Measurements from ENCODE around the gene NUP160.
"Not testable (repeated sequence)": the region's sequence is repeated elsewhere in the genome, so short reads cannot be mapped to it uniquely, and the experiment has no call there.

NUP160 gene

GRCh38 chr11:47784785-47785381 lies 63.3 kb downstream of the NUP160 start:
- FAIRE-seq: no peak

- FAIRE-seq: no peak
Measured at GRCh38 chr11:47783087-47783610, 65.0 kb downstream of the NUP160 start.

DNA sequence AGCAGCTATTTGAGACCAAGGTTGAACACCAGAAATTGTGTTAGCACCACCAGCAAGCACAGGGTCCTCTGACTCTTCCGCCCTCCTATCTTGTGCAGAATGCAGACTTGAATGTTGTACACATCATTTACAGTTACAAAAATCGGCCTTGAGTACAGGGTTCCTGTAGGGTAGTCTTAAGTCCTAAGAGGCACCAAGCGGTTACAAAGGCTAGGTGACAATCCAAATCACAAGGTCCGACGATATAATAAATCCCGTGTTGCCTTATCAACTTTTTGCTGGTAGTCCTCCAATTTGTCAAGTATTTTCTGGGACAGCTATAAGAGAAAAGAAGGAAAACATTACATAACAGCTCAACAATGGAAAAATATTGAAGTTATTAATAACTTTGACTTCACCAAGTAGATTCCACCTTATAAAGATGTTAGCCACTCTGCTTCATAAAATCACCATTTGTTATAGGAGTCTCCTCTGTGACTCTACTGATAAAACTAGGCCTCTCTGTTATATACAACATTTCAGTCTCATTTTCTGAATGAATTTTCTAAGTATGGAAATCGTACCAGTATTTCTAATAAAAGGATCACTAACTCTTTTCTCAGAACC lies 69.2 kb downstream of the NUP160 start:
- no peak for FAIRE-seq

DNA sequence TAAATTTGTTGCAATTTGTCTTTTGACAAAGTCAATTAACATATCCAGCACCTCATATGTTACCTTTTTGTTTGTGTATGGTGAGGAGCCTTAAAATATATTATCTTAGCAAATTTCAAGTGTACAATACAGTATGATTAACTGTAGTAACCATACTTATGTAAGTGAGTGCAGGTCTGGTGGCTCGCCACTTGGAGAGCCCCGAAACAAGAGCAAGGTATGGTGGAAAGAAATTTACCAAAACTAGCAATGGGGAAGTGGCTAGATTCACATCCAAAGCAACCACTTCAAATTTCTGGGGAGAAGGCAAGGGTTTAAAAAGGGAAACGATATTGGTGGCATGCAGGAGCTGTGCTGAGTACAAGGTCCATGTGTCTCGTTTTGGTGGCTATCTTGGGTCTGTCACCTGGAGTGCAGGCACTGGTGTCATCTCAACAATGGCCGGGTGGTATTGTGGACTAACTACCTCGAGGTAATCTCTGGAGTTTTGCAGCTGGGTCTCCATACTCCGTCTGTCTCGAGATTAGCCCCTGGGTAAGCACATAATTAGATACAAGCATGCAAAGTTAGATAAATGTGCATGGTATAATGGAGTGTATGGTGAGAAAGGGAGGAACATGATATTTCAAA lies 72.8 kb downstream of the NUP160 start:
- no peak for FAIRE-seq

GRCh38 chr11:47773882-47774281 lies 74.3 kb downstream of the NUP160 start:
- FAIRE-seq: no peak

GRCh38 chr11:47769556-47769955 lies 78.6 kb downstream of the NUP160 start:
- not testable (repeated sequence) for FAIRE-seq

DNA sequence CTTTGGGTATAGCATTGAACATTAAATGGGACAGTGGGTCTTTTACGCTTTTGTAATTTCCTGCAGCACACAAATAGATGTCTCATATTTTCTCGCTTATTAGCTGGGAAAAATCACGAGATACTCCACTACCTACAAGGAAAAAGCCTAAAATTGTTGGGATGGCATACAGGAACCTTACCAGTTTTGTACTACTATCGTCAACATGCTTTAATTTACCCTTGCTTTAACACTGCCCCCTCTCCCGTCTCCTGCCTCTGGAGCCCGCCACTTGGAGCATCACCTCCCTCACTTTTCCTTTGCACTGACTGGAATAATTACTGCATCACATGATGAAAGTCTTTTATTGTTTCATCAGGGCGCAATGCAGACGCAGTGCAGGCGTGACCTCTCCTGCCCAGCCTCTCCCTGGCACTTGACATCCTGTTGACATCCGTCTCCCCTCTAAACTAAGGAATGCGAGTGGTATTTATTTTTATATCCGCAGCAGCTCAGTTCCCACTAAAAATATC lies 80.0 kb downstream of the NUP160 start:
- FAIRE-seq: no peak

DNA sequence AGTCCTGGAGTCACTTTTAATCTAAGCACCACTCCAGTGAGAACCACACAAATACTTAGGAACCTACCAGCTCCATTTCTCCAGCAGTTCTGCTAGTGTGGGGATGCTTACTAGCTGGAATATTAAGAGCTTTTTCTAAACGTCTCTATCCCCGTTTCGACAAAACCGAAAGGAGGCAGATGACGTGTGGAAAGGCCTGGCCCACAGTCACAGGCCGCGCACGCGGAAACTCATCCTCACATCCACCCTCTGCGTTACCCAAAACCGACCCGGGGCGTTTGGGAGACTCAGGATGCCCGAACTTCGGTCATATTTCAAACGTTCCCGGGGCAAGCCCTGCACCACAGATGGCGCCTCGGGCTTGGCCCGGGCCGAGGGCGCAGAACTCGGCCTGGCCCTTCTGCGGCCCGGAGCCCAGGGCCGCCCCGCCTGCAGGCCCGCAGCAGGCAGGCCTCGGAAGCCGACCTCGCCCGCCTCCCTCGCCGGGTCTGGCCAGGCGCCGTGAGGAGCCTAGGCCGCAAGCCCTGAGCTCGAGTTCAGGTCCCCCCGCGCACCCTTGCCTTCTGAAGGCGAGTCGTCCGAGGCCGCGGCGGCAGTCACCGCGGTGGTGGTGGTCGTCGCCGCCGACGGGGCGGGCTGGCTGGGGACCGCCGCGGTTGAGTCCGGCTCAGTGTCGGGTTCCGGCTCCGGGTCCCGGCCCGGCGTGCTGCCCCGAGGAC lies 81.5 kb downstream of the NUP160 start:
- no peak for FAIRE-seq

DNA sequence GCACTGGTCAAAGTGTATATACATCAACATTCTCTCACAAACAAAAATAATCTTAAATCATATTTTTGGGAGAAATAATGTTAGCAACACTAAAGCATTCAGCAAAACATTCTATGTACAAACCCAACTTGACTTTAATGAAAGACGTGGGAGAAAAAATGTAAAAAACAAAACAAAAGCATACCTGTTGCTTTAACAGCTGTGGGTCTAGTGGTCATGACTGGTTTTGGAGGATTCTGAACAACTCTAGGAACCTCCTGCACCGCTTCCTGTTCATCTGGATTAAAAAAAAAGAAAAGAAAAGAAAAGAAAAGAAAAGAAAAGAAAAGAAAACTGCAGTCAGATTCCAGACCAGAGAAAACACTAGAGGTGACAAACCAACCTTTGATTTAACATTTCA lies 83.1 kb downstream of the NUP160 start:
- no peak for FAIRE-seq

DNA sequence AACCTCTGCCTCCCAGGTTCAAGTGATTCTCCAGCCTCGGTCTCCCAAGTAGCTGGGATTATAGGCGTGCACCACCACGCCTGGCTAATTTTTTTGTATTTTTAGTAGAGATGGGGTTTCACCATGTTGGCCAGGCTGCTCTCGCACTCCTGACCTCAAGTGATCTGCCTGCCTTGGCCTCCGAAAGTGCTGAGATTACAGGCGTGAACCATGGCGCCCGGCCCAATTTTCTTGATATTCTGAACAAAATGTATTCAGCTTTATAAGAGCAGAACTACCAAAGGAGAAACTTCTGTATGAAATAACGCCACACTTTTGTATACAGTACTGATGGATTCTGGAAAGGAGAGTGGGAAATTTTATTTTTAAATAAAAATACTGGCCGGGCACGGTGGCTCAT lies 88.9 kb downstream of the NUP160 start:
- not testable (repeated sequence) for FAIRE-seq

DNA sequence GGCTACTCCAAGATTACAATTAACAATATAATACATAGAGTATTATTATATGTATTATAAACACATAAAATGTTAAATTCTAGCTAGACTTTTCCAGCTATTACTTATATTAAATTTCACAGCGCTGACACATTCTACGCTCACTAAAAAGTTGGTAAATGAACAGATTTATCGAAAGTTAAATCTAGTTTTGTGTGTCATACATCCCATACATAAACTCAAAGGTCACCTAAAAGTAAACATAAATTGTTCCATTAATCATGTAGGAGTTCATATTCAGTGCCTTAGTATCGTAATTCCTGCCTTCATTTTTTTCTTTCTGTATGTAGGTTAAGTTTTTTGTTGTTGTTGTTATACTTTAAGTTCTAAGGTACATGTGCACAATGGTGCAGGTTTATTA lies 91.9 kb downstream of the NUP160 start:
- no peak for FAIRE-seq

GRCh38 chr11:47750725-47751124 lies 97.4 kb downstream of the NUP160 start:
- FAIRE-seq: no peak

DNA sequence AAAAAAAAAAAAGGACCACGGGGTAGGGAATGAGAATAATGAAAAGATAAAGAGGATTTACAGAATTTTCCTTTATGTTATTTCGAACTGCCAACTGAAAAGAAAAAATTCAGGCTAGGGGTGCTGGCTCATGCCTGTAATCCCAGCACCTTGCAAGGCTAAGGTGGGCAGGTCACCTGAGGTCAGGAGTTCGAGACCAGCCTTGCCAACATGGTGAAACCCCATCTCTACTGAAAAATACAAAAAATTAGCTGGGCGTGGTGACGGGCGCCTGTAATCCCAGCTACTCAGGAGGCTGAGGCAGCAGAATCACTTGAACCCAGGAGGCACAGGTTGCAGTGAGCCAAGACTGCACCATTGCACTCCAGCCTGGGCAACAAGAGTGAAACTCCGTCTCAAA lies 105.7 kb downstream of the NUP160 start:
- FAIRE-seq: not testable (repeated sequence)

DNA sequence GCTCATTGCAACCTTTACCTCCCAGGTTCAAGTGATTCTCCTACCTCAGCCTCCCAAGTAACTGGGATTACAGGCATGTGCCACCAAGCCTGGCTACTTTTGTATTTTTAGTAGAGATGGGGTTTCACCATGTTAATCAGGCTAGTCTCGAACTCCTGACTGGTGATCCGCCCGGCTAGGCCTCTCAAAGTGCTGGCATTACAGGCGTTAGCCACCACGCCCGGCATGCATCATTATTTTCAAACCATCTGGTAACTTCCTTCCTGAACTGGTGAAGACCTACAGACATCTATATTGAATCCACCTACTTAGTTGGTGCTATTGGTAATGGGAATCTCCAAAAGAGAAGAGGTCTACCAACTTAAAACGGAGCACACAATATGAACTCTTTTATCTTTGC lies 110.3 kb downstream of the NUP160 start:
- not testable (repeated sequence) for FAIRE-seq

DNA sequence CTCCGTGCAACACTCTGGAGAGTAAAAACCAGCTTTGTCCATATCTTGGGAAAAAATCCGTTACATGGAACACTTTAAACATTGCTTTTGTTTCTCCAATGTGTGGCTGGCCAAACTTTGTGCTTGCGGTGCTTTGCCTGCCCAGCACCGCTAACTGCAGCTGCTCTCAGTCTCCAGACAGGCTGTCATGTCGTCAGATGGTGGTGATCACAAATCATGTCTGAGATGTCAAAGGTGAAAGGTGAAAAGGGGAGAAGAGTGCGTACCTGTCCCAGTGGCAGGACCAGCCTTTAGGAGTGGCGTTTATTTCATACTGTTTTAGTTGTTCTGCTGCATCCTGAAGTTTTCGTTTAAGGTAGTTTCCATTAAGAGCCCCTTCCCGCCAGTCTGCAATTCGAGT lies 115.9 kb downstream of the NUP160 start:
- no peak for FAIRE-seq

DNA sequence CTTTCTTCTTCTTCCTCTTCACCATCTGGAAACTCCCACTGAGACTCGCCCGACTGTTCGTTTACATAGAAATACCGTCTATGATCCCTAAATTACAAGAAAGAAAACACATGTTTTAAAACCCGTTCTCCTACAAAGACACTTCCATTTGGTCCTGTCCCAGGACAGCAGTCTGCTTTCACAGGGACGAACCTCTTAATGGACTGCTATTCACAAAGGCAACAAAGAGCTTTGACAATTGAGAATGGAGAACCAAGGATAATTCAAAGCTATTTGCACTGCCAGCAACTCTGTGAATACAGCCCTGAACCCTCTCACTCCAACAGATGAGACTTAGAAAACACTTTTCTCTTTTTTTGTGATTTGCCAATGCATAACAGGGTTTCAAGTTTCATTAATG lies 116.7 kb downstream of the NUP160 start:
- no peak for FAIRE-seq
